Stimulated activated CD4-positive, alpha-beta T cell treated with anti-CD3 and anti-CD28 coated beads, Interleukin-15, amount 100 ng/mL, for 48 hours (primary cell): ENCODE data around the gene GRIK2.

Experiments used
- DNase-seq, 2 donors: peaks; one replicate each; pipeline ENCODE4 v3.0.0-alpha.2; 2020; ENCODE audit warnings: low read depth in 2 of 2

The GRIK2 gene

DNA sequence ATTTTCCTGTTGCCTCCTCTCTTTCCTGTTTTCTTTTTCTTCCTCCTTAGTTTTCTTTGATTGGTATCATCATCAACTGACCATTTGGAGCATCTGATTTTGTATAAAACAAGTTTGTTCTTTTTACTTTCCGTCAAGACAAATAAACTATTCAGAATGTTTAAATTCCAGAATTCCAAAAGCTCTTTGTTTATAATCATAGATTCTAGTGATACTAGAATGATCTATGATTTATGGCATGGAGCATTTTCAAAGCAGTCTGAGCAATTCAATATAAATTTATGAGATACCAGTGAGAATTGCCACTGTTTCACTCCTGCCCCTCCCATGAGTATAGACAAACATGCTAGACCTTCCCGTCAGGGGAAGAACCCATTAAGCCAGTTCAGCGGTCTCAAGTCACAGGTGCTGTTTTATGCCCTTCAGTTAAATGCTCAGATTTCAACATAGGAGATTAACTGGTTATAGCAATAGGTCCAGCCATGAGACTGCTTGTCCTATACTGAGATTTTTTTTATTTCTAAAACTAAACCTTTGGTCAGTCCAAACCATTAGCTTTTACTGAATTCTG is 60.7 kb downstream of the GRIK2 start:
- no peak for DNase-seq

DNA sequence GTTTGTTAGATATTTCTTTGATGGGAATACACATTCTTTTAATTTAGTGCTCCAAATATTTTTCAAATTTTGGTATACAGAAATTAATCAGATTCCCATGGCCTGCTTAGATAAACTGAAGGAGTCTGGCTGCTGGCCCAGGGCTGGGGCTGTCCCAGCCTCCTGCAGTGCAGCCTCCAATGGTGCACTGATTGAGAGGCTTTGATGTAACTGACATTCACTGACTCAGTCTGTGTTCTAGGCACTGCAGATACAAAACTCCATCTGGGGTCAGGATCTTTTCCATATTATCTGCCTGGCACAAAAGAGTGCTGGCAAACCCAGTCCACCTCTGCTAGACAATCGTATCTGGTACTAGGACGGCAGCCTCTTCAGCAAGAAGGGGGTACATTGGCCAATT is 64.8 kb downstream of the GRIK2 start:
- no peak for DNase-seq

DNA sequence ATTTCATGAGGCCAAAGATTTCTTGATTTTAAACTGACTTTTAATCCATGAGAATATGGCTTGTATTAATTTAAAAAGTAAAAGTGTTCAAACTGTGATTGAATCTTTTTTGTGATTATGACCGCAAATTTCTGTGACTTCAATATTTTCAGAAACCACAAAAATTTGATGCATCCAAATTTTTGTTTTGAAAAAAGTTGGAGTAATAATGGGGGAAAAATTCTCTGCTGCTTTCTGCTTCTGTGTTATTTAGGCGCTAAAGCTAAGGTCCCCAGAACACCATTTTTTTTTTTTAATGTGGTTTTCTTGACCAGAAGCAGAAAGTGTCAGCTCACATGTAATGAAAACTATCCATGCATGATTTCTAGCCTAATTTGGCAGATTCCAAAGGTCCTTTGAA is 65.3 kb downstream of the GRIK2 start:
- no peak for DNase-seq

DNA sequence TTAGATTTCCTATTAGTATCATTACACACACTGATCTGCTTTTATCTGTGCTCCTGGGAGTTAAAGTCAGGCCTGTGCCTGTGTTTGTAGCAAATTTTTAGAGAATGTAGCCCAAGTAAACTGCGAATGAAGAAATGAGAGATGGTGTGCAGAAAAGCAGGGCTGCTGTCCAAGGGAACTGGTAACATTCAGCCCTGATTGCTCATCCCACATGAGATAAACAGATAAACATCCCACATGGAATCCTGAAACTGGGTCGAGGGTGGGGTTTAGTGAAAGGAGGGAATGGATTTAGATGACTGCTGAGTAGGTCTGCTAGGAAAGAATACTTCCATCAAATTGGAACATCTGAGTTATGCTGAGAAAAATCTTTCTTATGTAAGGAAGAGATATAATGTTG is 69.1 kb downstream of the GRIK2 start:
- DNase-seq, result no peak

DNA sequence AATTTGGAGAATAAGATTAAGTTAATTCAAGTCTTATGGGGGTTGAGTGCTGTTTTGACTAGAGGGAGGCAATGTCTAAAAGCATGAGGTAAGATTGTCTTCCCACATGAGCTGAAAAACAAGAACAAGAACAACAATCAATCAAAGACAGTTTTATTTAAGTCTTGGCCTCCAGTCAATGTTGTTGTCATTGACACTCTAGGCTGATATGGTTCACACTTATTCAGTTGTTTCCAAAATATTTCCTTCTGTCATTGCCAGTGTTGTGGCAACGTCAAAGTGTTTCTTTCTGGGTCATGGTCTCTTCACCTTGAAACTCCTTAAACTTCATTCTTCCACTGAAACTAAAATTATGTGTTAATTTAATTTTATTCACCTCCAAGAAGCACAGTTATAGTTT is 72.4 kb downstream of the GRIK2 start:
- no peak for DNase-seq

DNA sequence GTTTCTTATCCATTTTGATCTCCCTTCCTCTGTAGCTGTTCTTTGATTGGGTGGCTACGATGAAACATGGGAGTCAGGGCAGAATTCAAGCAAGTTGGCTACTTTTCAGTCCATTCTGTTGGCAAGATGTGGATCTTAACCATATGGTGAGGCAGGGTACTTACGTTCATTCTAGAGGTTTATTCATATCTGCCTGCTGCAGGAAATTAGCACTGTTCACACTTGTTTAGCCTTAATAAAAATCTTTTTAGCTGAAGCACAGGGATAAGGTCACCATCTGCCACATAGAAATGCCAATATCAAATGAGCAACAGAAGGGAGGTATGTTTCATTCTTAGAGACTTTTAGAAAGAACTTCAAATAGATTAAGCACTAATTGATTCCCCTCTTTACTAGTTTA is 83.9 kb downstream of the GRIK2 start:
- no peak for DNase-seq

DNA sequence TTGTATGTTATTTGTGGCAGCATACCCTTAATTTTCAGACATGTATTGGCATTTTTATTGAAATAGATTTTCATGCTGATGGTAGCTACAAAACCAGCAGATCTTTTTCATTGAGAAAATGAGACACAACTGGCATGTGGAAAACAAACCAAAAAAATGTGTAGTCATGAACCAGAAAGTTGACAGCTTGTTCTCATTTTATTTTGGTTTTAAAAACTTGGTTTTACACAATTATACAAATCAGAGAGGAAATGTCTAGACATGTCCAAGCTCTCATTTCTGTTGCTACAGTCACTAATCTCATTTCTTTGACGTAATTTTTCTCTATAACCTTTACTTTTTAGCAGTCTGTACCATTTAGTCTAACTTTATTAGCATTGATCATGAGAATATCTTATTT is 85.4 kb downstream of the GRIK2 start:
- no peak for DNase-seq

DNA sequence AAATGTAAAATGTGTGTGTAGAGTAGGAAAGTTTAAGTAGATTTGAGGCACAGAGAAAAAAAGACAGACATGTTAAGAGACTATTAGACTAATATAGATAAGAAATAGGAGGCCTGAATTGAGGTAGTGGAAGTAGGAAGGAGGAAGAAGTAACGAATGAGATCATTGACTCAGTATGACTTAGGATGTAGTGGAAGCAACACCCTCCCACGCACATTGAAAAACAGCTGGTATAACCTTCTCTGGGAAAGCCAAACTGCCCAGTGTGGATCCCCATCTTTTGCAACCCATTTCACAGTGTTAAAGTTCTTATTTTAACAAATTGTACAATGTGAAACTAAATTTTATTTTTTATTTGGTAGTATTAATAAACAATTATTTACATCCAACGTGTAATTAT is 89.1 kb downstream of the GRIK2 start:
- DNase-seq, result no peak

DNA sequence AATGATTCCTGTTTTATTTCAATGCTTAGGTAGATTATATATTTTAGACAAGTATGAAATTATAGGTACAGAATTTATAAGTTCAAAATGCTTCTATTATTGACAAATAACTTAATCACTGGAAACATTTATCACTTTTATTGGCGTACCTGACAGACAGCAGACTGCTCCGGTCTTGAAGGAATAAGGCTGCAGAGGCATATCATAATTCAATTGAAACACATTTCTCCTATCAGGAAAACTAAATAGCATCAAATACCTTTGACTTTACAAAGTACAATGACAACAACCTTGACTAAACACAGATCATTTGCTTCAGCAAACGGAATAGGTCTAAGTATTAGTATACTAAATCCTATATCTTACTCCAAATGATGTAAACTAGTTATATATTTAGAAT is 91.3 kb downstream of the GRIK2 start:
- no peak for DNase-seq

DNA sequence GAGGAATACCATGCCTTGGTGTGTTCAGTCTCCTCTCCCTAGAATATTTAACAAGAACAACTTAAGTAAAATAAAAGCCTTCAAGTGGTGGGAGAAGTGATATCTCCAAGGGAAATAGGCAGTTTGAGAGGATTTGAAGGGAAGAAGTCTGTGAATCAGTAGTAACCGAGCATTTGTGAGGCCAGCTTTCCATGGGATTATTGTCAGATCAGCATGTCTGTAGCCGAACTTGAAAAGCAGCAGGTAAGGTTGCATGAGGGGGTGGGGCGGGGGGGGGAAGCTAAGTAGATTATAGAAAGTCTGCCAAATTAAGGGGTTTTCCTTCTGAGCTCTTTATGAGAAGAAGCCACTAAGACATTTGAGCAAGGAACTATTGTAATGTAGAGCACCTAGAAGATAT is 92.6 kb downstream of the GRIK2 start:
- DNase-seq, result no peak

DNA sequence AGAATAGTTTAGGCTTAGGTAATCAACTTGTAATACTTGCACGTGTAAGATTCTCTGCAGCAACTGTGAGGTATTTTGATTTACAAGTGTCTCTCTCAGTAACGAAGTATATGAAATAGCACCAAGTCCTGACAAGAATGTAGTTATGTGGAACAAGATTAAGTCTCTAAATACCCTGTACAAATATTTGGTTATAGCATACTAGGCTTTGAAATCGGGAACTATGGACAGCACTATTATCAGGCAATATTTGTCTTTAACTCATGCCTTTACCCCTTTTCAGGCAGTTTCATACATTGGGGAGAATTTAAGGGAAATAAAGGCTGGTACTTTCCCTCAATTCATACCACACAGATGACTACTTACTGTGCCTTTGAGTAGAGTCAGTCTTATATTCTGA is 93.2 kb downstream of the GRIK2 start:
- DNase-seq, result no peak

DNA sequence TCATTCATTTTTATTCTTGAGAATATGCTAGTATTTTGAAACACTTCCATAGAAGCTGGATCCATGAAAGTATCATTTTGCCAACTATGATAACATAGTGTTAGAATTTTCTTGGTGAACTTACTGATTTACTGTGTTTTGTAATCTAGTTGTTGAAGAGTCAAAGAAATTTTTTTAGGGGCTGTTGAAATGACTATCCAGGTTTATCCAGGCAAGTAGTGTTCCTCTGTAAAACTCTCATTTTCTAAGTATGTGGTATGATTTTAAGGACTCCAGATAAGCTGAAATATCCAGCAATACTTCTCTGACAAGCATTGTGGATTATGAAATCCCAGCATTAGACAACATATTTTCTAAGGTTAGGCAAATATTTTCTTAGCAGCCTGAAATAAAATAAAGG is 95.9 kb downstream of the GRIK2 start:
- DNase-seq, result no peak

DNA sequence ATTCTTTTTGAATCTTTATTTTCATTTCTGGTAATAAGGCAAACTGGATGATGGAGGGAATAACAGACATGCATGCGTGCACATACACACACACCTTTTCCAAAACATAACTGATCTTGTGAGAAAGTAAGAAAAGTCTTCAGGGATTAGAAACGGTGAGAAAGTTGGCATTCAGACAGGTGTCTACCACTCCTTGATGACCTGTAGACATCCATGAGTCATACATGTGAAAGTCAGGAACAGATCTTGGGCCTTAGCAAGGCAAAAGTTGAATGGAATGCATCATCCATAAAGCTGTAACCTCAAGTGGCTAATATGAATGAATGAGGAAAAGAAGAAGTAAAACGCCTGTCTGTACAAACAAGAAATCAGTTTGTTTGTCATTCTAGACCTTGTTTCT is 97.3 kb downstream of the GRIK2 start:
- no peak for DNase-seq

DNA sequence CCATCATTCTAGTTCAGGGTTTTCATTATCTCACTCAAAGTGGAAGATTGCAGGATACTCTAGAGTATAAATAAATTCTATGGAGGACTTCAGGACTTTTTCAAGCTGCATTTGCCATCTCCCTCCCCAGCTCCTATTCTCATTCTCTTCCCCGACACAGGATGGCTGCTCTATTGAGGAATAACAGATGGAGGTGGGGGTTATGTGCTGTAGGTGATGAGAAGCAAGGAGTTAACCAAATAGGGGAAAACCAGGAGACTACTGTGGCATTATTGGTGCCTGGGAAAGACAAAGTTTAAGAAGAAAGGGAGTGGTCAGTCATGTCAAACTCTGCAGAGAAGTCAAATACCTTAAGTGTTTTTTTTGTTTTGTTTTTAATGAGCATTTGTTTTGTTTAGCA is 109.3 kb downstream of the GRIK2 start:
- no peak for DNase-seq

DNA sequence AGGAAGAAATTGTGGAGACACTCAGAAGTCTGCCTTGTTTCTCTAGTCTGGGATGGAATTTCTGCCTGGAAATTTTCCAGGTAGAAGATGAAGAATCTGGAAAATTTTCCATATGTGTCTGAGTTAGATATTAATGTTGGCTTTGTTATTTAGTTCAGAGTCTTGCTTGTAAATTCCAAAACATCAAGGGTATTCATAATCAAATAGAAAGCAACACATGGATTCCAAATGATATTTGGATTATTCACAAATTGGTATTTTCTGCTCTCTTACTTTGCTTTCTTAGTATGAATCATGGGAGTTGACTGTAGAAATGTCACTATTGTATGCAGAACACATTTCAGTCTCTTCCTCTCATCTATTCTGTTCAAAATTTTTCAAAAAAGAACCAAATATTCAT is 116.0 kb downstream of the GRIK2 start:
- no peak for DNase-seq

DNA sequence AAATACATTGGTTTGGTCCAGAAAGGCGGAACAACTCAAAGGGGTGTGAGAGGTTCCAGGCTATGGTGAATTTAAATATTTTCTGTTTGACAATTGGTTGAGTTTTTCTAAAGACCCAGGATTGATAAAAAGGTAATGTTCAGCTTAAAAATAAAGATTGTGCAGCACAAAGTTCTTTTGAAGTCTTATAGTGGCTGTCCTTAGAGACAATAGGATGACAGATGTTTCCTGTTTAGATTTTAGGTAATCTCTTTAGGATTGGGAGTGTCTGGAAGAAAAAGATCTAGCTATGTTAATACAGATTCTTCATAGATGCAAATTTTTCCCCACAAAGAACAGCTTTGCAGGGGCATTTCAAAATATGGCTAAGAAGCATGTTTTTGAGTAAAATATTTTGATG is 119.7 kb downstream of the GRIK2 start:
- no peak for DNase-seq

DNA sequence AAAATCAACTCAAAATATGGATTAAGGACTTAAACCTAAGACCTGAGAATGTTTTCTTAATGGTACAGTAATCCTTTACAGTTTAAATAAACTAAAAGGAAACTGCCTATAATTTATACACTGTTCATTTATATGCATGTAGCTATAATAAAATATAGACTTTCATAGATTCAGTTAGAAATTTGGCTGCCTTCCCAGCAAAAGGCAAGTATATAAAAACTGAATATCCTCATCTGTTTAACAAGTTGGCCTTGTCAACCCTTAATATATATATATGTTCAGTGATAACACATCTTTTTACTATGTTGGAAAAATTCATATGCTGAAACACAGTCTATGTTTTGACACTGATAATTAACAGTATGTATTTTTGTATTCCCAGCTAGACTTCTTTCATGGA is 123.1 kb downstream of the GRIK2 start:
- no peak for DNase-seq

DNA sequence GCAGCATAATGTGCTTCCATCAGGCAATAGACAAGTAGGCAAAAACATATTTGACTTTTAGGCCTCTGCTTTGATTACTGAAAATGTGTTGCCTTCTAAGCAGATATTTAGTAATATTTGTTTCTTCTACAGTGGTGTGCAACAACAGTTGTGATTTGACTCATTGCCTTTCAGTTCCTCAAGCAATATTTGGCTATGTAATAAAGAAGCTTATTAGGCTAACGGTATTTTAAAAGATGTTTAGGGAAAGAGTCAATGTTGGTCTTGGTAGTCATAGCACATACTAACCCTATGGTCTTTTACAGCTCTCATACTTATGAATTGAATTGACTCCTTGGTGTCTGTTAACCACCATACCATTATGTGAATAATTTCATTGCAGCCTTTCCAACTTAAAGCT is 124.1 kb downstream of the GRIK2 start:
- no peak for DNase-seq

DNA sequence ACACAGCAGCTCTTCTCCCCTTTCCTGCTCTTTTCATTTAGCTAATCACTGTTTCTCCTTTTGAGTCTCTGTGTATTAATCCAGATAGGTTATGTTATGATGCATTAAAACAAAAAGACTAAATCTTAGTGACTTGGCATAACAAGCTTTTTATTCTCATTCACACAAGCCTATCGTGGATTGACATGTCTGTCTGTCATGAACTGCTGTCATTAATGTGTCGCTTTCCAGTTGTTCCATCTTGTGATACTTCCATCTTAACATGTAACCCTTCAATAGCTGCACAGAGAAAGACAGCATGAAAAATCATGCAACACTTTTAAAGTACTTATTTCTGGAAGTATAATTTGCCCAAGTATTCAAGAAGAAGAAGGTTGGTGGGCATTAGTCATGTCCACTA is 128.7 kb downstream of the GRIK2 start:
- DNase-seq, result no peak

DNA sequence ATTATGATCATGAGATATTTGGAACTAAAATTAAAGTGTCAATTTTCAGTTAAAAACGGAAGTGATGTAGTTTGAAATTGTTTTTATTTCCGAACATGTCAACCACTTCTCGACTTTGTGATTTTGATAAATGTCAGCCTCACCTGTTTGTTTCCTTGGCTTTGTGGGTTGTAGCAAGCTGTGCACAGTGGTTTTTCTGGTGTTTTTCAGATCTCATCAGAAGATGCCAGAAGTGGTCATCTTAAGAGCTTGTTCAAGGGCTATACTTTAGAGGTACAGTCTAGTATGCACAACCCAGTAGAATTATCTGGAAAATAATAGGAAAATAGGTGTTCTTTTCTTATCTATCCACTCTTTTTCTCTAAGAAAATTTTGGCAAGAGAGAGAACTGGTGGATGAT is 134.0 kb downstream of the GRIK2 start:
- DNase-seq, result no peak

DNA sequence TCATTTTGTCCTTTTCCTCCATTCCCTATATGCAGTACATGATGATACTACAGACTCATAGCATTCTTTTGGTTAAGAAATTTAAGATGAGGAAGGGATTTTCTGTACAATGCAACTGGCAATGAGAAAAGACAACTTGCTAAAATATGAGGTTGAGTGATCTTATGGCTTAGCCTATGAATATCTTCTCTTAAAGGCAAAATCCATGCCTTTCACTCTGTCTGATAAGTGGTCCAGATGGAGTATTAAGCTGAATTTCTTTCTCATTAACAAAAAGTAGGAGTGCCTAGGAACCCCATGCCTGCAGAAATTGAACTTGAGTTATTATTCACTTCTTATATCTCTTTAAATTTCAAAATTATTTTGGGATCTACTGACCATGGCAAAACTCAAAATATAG is 135.3 kb downstream of the GRIK2 start:
- DNase-seq, result no peak

DNA sequence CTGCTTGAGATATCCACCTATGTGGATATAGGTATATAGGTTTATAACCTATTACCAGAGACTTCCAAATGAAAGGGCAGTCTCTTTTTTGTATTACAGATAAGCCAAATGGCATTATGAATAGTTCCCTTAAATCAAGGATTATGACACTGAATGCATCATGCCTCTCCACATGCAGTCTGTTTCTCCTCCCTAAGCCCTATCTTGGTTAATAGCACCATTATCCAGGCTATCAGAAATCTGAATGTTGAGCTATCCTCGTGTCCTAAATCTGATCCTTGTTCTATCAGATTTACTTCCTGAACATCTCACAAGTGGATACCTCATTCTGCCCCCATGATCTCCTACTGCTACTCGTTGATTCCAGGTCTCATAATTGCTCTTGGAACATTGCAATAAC is 138.0 kb downstream of the GRIK2 start:
- DNase-seq, result no peak

DNA sequence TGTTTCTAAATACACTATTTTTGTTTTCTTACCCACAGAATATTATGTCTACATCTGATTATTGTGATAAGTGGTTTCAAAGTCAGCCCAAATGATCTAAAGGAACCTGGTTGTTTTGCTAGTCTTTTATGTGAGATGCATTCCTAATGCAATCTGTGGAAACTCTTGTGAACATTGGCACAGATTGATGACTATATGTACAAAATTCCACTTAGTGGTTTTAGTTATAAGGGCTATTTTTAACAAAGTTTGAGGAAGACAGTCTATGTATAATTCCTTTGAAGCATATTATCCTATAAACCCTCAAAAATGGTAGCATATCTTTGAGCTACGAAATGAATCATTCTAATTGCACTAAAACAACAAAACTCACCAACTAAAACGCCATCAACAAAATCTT is 140.9 kb downstream of the GRIK2 start:
- DNase-seq, result no peak

DNA sequence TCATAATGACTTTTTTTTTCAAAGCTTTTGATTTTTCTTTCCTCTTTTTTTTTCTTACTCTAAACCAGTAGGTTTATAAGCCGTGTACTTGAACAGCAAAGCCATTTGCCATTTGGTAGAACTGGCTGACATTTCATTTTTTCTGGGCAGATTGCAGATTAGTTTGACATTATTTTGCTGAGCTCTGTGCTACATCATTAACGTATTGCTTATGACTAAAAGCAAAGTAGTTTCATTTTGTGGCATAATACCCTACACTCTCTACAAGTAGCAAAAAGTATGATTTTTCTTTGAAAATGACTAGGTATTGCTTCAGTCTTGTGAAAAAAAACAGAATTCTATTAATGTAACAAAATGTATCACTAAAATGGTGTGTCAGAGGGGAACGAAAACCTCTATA is 141.3 kb downstream of the GRIK2 start:
- DNase-seq, result no peak

DNA sequence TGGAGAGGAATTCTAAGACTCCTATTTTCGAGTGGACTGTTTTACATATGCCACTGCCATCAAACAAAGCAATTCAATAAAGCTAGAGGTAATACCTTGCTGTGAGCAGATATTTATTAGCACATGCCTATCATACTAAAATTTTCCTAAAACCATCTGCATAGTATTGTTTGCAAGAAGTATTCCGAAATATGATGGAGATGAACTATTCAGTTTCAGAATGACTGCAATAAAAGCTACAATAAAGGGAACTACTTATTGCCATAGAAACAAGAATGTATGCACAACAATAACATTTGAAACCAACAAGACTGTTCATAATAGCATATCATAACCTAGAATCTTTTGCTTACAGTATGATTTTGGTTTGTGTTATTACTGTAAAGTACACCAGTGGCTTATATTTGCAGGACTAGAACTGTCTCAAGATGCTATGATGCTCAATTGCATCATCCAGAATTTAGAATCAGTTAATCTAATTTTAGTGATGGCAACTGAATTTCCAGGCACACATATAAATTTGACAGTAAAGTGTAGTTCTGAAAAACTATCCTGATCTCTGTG is 144.3 kb downstream of the GRIK2 start:
- no peak for DNase-seq
